Pons (tissue), 1 donor: Measurements from ENCODE around the gene UEVLD.

Experiments
- DNase-seq: peaks from one replicate; pipeline ENCODE4 v3.0.0-alpha.2; 2016; ENCODE audit warnings: low spot score

The UEVLD gene

GRCh38 chr11:18498039-18498438, 90.5 kb downstream of the UEVLD start:
- no peak for DNase-seq

- no peak for DNase-seq
Observed at GRCh38 chr11:18495703-18496102, 92.8 kb downstream of the UEVLD start.

GRCh38 chr11:18495271-18495670, 93.3 kb downstream of the UEVLD start:
- no peak for DNase-seq

GRCh38 chr11:18493310-18493709, 95.2 kb downstream of the UEVLD start:
- DNase-seq = no peak

GRCh38 chr11:18492888-18493287, 95.6 kb downstream of the UEVLD start:
- no peak for DNase-seq

GRCh38 chr11:18491924-18492323, 96.6 kb downstream of the UEVLD start:
- no peak for DNase-seq

GRCh38 chr11:18490736-18491485, 97.6 kb downstream of the UEVLD start:
- no peak for DNase-seq

- peak; percentile 31 for DNase-seq
Observed at GRCh38 chr11:18490319-18490718, 98.2 kb downstream of the UEVLD start.

GRCh38 chr11:18485913-18486528, 102.5 kb downstream of the UEVLD start:
- no peak for DNase-seq
